OCI-LY3 (cell line): ENCODE measurements around the gene RBM20.

Experiments used
- H2AFZ ChIP-seq: fragments of 200-600, 300-600 bp; shearing (Covaris generic); 2 replicates; pipeline ENCODE4 v1.6.0; 2014; ENCODE audit warnings: antibody characterized with exemption, low read depth, low read length
- H3K27ac ChIP-seq: fragments of 200-600, 300-600 bp; sonication (generic); 2 replicates; pipeline ENCODE4 v1.5.1; 2014; ENCODE audit warnings: mild to moderate bottlenecking, low read length, moderate library complexity, mixed read lengths
- H3K27me3 ChIP-seq: fragments of 200-600, 300-600 bp; sonication (generic); 2 replicates; pipeline ENCODE4 v1.6.1; 2014; ENCODE audit warnings: low read depth, low read length, mixed read lengths
- H3K36me3 ChIP-seq: fragments of 200-600, 300-600 bp; sonication (generic); replicated peaks from 2 replicates; pipeline ENCODE3; 2014; ENCODE audit warnings: low read depth, low read length, mixed read lengths
- H3K4me1 ChIP-seq: fragments of 300-600, 200-600 bp; sonication (generic); 2 replicates; pipeline ENCODE4 v1.6.1; 2014; ENCODE audit warnings: low read length, mixed read lengths
- H3K4me2 ChIP-seq: fragments of 200-600, 300-600 bp; sonication (generic); 2 replicates; pipeline ENCODE4 v1.6.1; 2014; ENCODE audit warnings: low read length, mixed read lengths
- H3K4me3 ChIP-seq: fragments of 300-600, 200-600 bp; sonication (generic); 2 replicates; pipeline ENCODE4 v1.5.1; 2014; ENCODE audit warnings: antibody characterized with exemption, mild to moderate bottlenecking, low read length, moderate library complexity
- H3K79me2 ChIP-seq: fragments of 300-600, 200-600 bp; shearing (Covaris generic); 2 replicates; pipeline ENCODE4 v1.6.1; 2014; ENCODE audit warnings: mild to moderate bottlenecking, low read length, mixed read lengths
- H3K9ac ChIP-seq: fragments of 300-600, 200-600 bp; shearing (Covaris generic); 2 replicates; pipeline ENCODE4 v1.6.0; 2014; ENCODE audit warnings: mild to moderate bottlenecking, low read length, moderate library complexity
- H3K9me3 ChIP-seq: fragments of 200-600, 300-600 bp; shearing (Covaris generic); 2 replicates; pipeline ENCODE4 v1.6.1; 2014; ENCODE audit warnings: low read length, mixed read lengths; ENCODE audit not compliant: insufficient read depth
- H4K20me1 ChIP-seq: fragments of 200-600, 300-600 bp; sonication (generic); 2 replicates; pipeline ENCODE4 v1.6.1; 2016; ENCODE audit warnings: low read length, mixed read lengths; ENCODE audit not compliant: insufficient read depth
- EZH2phosphoT487 ChIP-seq: fragments of 200-600 bp; shearing (Covaris generic); IDR thresholded peaks from 2 replicates; pipeline ENCODE4 v1.6.1; 2018; ENCODE audit warnings: antibody characterized with exemption, mixed run types, low read depth
- TF ChIP-seq, protein P1 (sequence below): fragments of 200-600, 300-600 bp; sonication (generic); IDR thresholded peaks from 2 replicates; pipeline ENCODE4 v1.5.1; 2014; ENCODE audit warnings: antibody characterized with exemption, low read length, low read depth

RBM20 gene

DNA sequence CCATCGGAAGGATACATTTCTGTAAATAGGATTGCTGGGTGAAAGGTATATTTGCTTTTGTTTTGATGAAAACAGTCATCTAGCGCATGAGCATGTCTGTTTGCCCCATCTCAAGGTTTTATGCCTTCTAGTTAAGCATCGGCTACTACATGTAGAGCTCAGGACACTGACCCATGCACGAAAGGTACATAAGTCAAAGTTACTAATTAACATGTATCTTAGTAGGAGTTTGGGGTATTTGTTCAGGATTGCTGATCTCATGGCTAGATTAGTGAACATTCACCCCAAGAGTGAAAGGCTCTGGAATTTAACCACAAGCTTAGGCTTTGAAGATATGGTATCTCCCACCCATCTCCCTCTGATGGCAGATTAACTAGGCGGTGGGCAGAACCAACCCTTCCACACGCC lies 91.5 kb downstream of the RBM20 start:
- Histone ChIP-seq H3K79me2 (no peaks in the 10 kb centered on the region), H4K20me1 (no peaks in the 10 kb centered on the region), H3K36me3 (no peaks in the 10 kb centered on the region), H3K9me3 (no peaks in the 10 kb centered on the region), H3K4me2 (no peak overlapping the region), H2AFZ (no peak overlapping the region), H3K27me3 (peaks cover 33% of the 10 kb centered on the region), H3K4me1 (no peaks in the 10 kb centered on the region), H3K27ac (no peak overlapping the region), H3K4me3 (no peak overlapping the region), H3K9ac (no peak overlapping the region)
- TF ChIP-seq EZH2phosphoT487: no peak
- TF ChIP-seq, protein P1, sequence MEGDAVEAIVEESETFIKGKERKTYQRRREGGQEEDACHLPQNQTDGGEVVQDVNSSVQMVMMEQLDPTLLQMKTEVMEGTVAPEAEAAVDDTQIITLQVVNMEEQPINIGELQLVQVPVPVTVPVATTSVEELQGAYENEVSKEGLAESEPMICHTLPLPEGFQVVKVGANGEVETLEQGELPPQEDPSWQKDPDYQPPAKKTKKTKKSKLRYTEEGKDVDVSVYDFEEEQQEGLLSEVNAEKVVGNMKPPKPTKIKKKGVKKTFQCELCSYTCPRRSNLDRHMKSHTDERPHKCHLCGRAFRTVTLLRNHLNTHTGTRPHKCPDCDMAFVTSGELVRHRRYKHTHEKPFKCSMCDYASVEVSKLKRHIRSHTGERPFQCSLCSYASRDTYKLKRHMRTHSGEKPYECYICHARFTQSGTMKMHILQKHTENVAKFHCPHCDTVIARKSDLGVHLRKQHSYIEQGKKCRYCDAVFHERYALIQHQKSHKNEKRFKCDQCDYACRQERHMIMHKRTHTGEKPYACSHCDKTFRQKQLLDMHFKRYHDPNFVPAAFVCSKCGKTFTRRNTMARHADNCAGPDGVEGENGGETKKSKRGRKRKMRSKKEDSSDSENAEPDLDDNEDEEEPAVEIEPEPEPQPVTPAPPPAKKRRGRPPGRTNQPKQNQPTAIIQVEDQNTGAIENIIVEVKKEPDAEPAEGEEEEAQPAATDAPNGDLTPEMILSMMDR: no peak

DNA sequence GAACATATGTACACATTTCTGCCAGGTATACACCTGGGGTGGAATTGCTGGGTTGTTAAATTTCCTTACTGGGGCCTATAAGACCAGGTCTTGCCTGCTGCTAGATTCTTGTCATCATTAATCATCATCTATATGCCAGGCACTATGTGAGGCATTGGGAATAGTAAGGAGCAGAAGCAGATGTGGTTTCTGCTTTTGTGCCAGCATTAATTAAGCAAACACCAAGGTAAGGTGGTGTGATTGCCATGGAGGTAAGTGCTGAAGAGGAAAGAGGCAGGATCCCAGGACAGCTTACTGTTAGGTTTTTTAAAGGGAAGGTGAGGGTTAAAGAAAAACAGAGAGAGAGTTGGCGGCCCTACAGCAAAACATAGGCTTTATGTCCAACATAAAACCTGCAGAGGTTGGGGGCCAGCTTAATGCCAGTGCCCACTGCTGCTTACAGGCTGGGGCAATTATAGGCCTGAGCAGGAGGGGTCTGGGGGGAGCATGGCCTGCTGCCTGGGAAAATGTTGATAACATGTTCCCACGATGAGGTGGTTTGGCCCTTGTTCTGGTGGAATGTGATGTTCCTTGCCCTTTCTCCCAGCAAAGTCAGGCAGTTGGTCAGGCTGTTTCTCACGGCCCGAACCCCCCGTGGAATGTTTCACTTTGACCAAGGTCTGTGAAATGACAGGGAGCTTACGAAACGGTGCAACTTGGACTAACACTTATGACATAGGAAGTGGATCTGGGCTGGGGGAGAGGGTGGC lies 93.9 kb downstream of the RBM20 start:
- H3K79me2 ChIP-seq: no peaks in the 10 kb centered on the region
- H3K4me1 ChIP-seq: peaks cover 9% of the 10 kb centered on the region
- H4K20me1 ChIP-seq: no peaks in the 10 kb centered on the region
- H3K36me3 ChIP-seq: no peaks in the 10 kb centered on the region
- no peak overlapping the region for H2AFZ ChIP-seq
- TF ChIP-seq, protein P1: no peak
- no peak for TF ChIP-seq EZH2phosphoT487
- H3K27me3 ChIP-seq: peaks cover 17% of the 10 kb centered on the region; the same call in 1 of the 2 replicates
- no peak overlapping the region for H3K4me2 ChIP-seq
- H3K9me3 ChIP-seq: no peaks in the 10 kb centered on the region
- H3K9ac ChIP-seq: no peak overlapping the region
- H3K27ac ChIP-seq: no peak overlapping the region
- H3K4me3 ChIP-seq: no peak overlapping the region

DNA sequence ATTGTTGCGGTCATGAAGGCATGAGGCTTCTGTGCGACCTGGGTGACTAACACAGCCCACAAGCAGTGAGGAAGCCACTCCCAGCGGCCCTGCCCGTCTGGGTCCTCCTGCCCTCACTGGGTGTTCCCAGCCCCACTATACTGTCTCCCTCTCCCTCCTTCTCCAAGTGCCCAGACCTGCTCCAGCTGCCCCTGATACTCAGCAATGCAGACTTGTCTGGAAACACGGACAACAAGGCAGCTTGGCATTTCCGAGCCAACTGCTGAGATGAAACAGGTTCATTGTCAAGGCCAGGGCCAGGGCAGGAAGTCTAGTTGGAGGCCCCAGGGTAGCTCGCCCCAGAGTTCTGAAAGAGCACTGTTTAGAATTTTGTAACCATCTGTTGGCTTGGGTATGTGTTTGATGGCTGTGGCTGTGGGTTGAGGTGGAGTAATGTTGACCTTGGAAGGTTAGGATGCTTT lies 95.7 kb downstream of the RBM20 start:
- Histone ChIP-seq H3K79me2 (no peaks in the 10 kb centered on the region), H2AFZ (no peak overlapping the region), H3K4me1 (peaks cover 9% of the 10 kb centered on the region), H3K27ac (no peak overlapping the region), H3K27me3 (0 out of 2 replicates have a peak, but pooled peaks cover 4% of the 10 kb centered on the region), H4K20me1 (no peaks in the 10 kb centered on the region), H3K9ac (no peak overlapping the region), H3K36me3 (no peaks in the 10 kb centered on the region), H3K4me3 (no peak overlapping the region), H3K9me3 (no peaks in the 10 kb centered on the region), H3K4me2 (no peak overlapping the region)
- TF ChIP-seq EZH2phosphoT487: no peak
- TF ChIP-seq, protein P1: no peak

DNA sequence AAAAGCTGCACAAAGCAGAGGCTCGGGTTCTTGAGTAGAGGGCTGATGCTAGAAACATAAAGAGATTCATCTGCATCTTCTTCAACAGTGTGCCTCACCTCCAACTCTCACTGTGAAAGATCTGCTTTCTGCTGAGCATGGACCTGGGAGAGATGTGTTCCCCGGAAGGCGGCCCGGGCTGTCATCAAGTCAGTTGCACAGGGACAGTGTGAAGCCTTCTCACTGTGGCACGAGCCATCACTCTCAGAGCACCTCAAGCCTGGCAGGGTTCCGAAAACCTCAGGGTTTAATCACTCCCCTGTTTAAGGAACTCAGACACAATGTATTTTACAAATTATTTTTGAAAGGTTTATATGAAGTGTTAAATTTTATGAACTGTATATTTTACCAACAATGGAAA lies 98.7 kb downstream of the RBM20 start:
- no peaks in the 10 kb centered on the region for H3K27me3 ChIP-seq
- H4K20me1 ChIP-seq: no peaks in the 10 kb centered on the region
- H2AFZ ChIP-seq: no peak overlapping the region
- peaks cover 9% of the 10 kb centered on the region for H3K4me1 ChIP-seq
- TF ChIP-seq EZH2phosphoT487: no peak
- TF ChIP-seq, protein P1: no peak
- H3K4me2 ChIP-seq: peak overlapping the region; percentile 53
- H3K79me2 ChIP-seq: no peaks in the 10 kb centered on the region
- H3K36me3 ChIP-seq: no peaks in the 10 kb centered on the region
- H3K9me3 ChIP-seq: no peaks in the 10 kb centered on the region
- H3K9ac ChIP-seq: no peak overlapping the region
- H3K4me3 ChIP-seq: peak overlapping the region; percentile 12; the same call in 1 of the 2 replicates
- no peak overlapping the region for H3K27ac ChIP-seq
